Measurements from ENCODE around the gene PTGR3.

- TF ChIP-seq CTCF (IDR thresholded peaks at IDR 0.05; ENCODE audit: low read depth, low read length) (no peak), MAX (IDR thresholded peaks at IDR 0.05; ENCODE audit: low read depth, low read length) (no peak)
These were observed 8.2 kb upstream of the PTGR3 start for GRCh38 chr18:75216911-75217689.
